BE2C (cell line): ENCODE results near the gene SOST.

Source experiments
- DNase-seq: peaks from one replicate; pipeline ENCODE4 v3.0.0-alpha.2; 2020
- H3K27me3 ChIP-seq: fragments of 250-450 bp; sonication (Bioruptor Pico); 2 replicates; pipeline ENCODE4 v1.5.1; 2020; ENCODE audit warnings: mild to moderate bottlenecking
- H3K36me3 ChIP-seq: fragments of 250-450 bp; sonication (Bioruptor Pico); 2 replicates; pipeline ENCODE4 v1.5.1; 2020; ENCODE audit warnings: mild to moderate bottlenecking
- H3K4me1 ChIP-seq: fragments of 250-450 bp; sonication (Bioruptor Pico); 2 replicates; pipeline ENCODE4 v1.5.1; 2020
- H3K4me3 ChIP-seq: 2 replicates; pipeline ENCODE4 v1.5.1; 2011; ENCODE audit warnings: low read depth, low read length
- H3K9me3 ChIP-seq: fragments of 250-450 bp; sonication (Bioruptor Pico); 2 replicates; pipeline ENCODE4 v1.5.1; 2020
- CTCF ChIP-seq: IDR thresholded peaks from 2 replicates; pipeline ENCODE4 v1.5.1; 2012; ENCODE audit warnings: mild to moderate bottlenecking, low read depth, low read length

The SOST gene

GRCh38 chr17:43714465-43715149 lies 44.0 kb downstream of the SOST start:
- H3K36me3 ChIP-seq: no peaks in the 10 kb centered on the region; the same call in 1 of the 2 replicates
- H3K27me3 ChIP-seq: no peaks in the 10 kb centered on the region; the same call in 1 of the 2 replicates
- H3K9me3 ChIP-seq: no peaks in the 10 kb centered on the region
- no peak for DNase-seq
- no peak for TF ChIP-seq CTCF
- no peak overlapping the region; the same call in 1 of the 2 replicates for H3K4me3 ChIP-seq
- H3K4me1 ChIP-seq: no peaks in the 10 kb centered on the region

GRCh38 chr17:43713494-43714162 lies 45.0 kb downstream of the SOST start:
- Histone ChIP-seq H3K27me3 (no peaks in the 10 kb centered on the region; the same call in 1 of the 2 replicates), H3K4me3 (peak overlapping the region; percentile 66), H3K9me3 (no peaks in the 10 kb centered on the region), H3K36me3 (no peaks in the 10 kb centered on the region; the same call in 1 of the 2 replicates), H3K4me1 (no peaks in the 10 kb centered on the region)
- TF ChIP-seq CTCF: 0 out of 2 replicates have a peak, but pooled peaks have one; percentile 1
- peak; percentile 48 for DNase-seq

- no peaks in the 10 kb centered on the region for H3K4me1 ChIP-seq
- H3K4me3 ChIP-seq: no peak overlapping the region
- no peaks in the 10 kb centered on the region; the same call in 1 of the 2 replicates for H3K36me3 ChIP-seq
- no peaks in the 10 kb centered on the region; the same call in 1 of the 2 replicates for H3K27me3 ChIP-seq
- DNase-seq: no peak
- TF ChIP-seq CTCF: no peak
- no peaks in the 10 kb centered on the region for H3K9me3 ChIP-seq
Measured at GRCh38 chr17:43712397-43712796, 46.2 kb downstream of the SOST start.

- Histone ChIP-seq H3K27me3 (no peaks in the 10 kb centered on the region; the same call in 1 of the 2 replicates), H3K4me1 (no peaks in the 10 kb centered on the region), H3K36me3 (no peaks in the 10 kb centered on the region; the same call in 1 of the 2 replicates), H3K9me3 (no peaks in the 10 kb centered on the region), H3K4me3 (no peak overlapping the region)
- DNase-seq: no peak
- TF ChIP-seq CTCF: no peak
Measured at GRCh38 chr17:43710101-43710500, 48.5 kb downstream of the SOST start.

- Histone ChIP-seq H3K4me3 (no peak overlapping the region), H3K9me3 (no peaks in the 10 kb centered on the region), H3K27me3 (no peaks in the 10 kb centered on the region; the same call in 1 of the 2 replicates), H3K36me3 (no peaks in the 10 kb centered on the region; the same call in 1 of the 2 replicates), H3K4me1 (no peaks in the 10 kb centered on the region)
- no peak for TF ChIP-seq CTCF
- no peak for DNase-seq
Measured at GRCh38 chr17:43709210-43709609, 49.4 kb downstream of the SOST start.

GRCh38 chr17:43707184-43707583 lies 51.4 kb downstream of the SOST start:
- no peaks in the 10 kb centered on the region for H3K4me1 ChIP-seq
- H3K36me3 ChIP-seq: no peaks in the 10 kb centered on the region
- no peak for DNase-seq
- no peaks in the 10 kb centered on the region for H3K27me3 ChIP-seq
- H3K9me3 ChIP-seq: no peaks in the 10 kb centered on the region
- H3K4me3 ChIP-seq: no peak overlapping the region
- TF ChIP-seq CTCF: no peak
